ENCODE data around the gene DKK1.
"Not testable (repeated sequence)": the region's sequence is repeated elsewhere in the genome, so short reads cannot be mapped to it uniquely, and the experiment has no call there.

The DKK1 gene

DNA sequence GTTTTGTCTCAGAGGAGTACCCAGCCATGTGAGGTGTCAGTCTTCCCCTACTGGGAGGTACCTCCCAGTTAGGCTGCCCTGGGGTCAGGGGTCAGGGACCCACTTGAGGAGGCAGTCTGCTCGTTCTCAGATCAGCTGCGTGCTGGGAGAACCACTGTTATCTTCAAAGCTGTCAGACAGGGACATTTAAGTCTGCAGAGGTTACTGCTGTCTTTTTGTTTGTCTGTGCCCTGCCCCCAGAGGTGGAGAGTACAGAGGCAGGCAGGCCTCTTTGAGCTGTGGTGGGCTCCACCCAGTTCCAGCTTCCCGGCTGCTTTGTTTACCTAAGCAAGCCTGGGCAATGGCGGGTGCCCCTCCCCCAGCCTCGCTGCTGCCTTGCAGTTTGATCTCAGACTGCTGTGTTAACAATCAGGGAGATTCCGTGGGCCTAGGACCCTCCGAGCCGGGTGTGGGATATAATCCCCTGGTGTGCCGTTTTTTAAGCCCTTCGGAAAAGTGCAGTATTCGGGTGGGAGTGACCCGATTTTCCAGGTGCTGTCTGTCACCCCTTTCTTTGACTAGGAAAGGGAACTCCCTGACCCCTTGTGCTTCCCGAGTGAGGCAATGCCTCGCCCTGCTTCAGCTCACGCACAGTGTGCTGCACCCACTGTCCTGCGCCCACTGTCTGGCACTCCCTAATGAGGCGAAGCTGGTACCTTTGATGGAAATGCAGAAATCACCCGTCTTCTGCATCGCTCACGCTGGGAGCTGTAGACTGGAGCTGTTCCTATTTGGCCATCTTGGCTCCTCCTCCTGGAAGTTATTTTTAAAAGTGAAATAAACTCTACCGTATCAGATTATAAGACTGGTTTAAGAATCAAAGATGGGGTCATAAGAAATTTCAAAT is 51.7 kb downstream of the DKK1 start:
- in situ Hi-C loops (cut with HindIII; ENCODE audit: low sequenced_read_pairs), result not testable (repeated sequence)

All from endothelial cell of hepatic sinusoid (primary cell).